HPDE6-E6E7 (cell line): Measurements from ENCODE around the gene ME3.
"Not testable (repeated sequence)": the region's sequence is repeated elsewhere in the genome, so short reads cannot be mapped to it uniquely, and the experiment has no call there.

ENCODE experiments used
- DNase-seq: peaks from one replicate; pipeline ENCODE4 v3.0.0; 2011; ENCODE audit warnings: missing footprints; ENCODE audit errors: extremely low spot score

The ME3 gene

GRCh38 chr11:86587264-86588193, 84.9 kb downstream of the ME3 start:
- DNase-seq, result no peak

- no peak for DNase-seq
Observed at GRCh38 chr11:86586307-86586706, 86.1 kb downstream of the ME3 start.

GRCh38 chr11:86582898-86583297, 89.5 kb downstream of the ME3 start:
- DNase-seq, result no peak

GRCh38 chr11:86580535-86580934, 91.9 kb downstream of the ME3 start:
- DNase-seq, result no peak

GRCh38 chr11:86579406-86579731, 93.0 kb downstream of the ME3 start:
- DNase-seq, result no peak

GRCh38 chr11:86578727-86579405, 93.5 kb downstream of the ME3 start:
- no peak for DNase-seq

GRCh38 chr11:86577644-86578636, 94.5 kb downstream of the ME3 start:
- DNase-seq, result no peak

GRCh38 chr11:86576946-86577624, 95.3 kb downstream of the ME3 start:
- DNase-seq, result no peak

GRCh38 chr11:86575927-86576326, 96.5 kb downstream of the ME3 start:
- no peak for DNase-seq

- DNase-seq, result no peak
Observed at GRCh38 chr11:86575208-86575855, 97.1 kb downstream of the ME3 start.

GRCh38 chr11:86574493-86575207, 97.8 kb downstream of the ME3 start:
- DNase-seq, result no peak

GRCh38 chr11:86571273-86571948, 101.0 kb downstream of the ME3 start:
- no peak for DNase-seq

GRCh38 chr11:86570451-86570850, 102.0 kb downstream of the ME3 start:
- no peak for DNase-seq

GRCh38 chr11:86570020-86570419, 102.4 kb downstream of the ME3 start:
- no peak for DNase-seq

GRCh38 chr11:86569109-86569508, 103.3 kb downstream of the ME3 start:
- DNase-seq, result no peak

GRCh38 chr11:86565801-86566312, 106.6 kb downstream of the ME3 start:
- no peak for DNase-seq

GRCh38 chr11:86565388-86565787, 107.0 kb downstream of the ME3 start:
- DNase-seq, result no peak

- not testable (repeated sequence) for DNase-seq
Observed at GRCh38 chr11:86562842-86563241, 109.6 kb downstream of the ME3 start.

- no peak for DNase-seq
Observed at GRCh38 chr11:86559311-86559945, 113.0 kb downstream of the ME3 start.
